ENCODE data around the gene TBL1X. TPM values are rescaled to one million over a fixed set of nuclear protein-coding genes. Genes with fewer than 3 reads are reported as not detected.
A peak's percentile ranks its signal among the peaks of the same experiment; 100 is the strongest.

TBL1X gene
- total and polyA plus RNA-seq, 2 experiments from 2014 or later, result 21.8 to 29.9 TPM

GRCh38 chrX:9657590-9658256 lies 192.9 kb downstream of the TBL1X start:
- no peak overlapping the region for H3K4me3 ChIP-seq
- peaks cover 12% of the 10 kb centered on the region for H3K36me3 ChIP-seq
- H3K27ac ChIP-seq, result no peak overlapping the region
- no peaks in the 10 kb centered on the region for H3K27me3 ChIP-seq
- no peak for TF ChIP-seq CTCF (IDR thresholded peaks at IDR 0.05; ENCODE audit: low read depth, low read length)
- no peaks in the 10 kb centered on the region for H3K9me3 ChIP-seq (ENCODE audit: low read depth)
- peaks cover 11% of the 10 kb centered on the region for H3K4me1 ChIP-seq (ENCODE audit: low read depth)
- no peak for DNase-seq (ENCODE audit: low read depth in 1 of 2, low spot score in 1 of 2)

- Histone ChIP-seq H3K4me1 (ENCODE audit: low read depth) (peaks cover 11% of the 10 kb centered on the region), H3K4me3 (no peak overlapping the region)
- TF ChIP-seq CTCF (IDR thresholded peaks at IDR 0.05; ENCODE audit: low read depth, low read length), result no peak
These were observed 193.6 kb downstream of the TBL1X start for GRCh38 chrX:9658409-9658808.

GRCh38 chrX:9659571-9660195 lies 194.8 kb downstream of the TBL1X start:
- peaks cover 10% of the 10 kb centered on the region for H3K36me3 ChIP-seq
- H3K4me1 ChIP-seq (ENCODE audit: low read depth), result peaks cover 11% of the 10 kb centered on the region
- H3K4me3 ChIP-seq, result no peak overlapping the region
- peak in 1 of 2 donors; percentile 56 for DNase-seq (ENCODE audit: low read depth in 1 of 2, low spot score in 1 of 2)
- no peak for TF ChIP-seq CTCF (IDR thresholded peaks at IDR 0.05; ENCODE audit: low read depth, low read length)
- H3K27ac ChIP-seq, result peak overlapping the region; percentile 81
- no peaks in the 10 kb centered on the region for H3K27me3 ChIP-seq
- no peaks in the 10 kb centered on the region for H3K9me3 ChIP-seq (ENCODE audit: low read depth)

More at GRCh38 chrX:9658409-9658808, 193.6 kb downstream of the TBL1X start:
- H3K27me3 ChIP-seq, result no peaks in the 10 kb centered on the region
- peaks cover 12% of the 10 kb centered on the region for H3K36me3 ChIP-seq
- no peak for DNase-seq (ENCODE audit: low read depth in 1 of 2, low spot score in 1 of 2)
- no peak overlapping the region for H3K27ac ChIP-seq
- no peaks in the 10 kb centered on the region for H3K9me3 ChIP-seq (ENCODE audit: low read depth)

GRCh38 chrX:9662148-9662547 lies 197.3 kb downstream of the TBL1X start:
- TF ChIP-seq CTCF (IDR thresholded peaks at IDR 0.05; ENCODE audit: low read depth, low read length), result no peak
- no peak overlapping the region for H3K4me3 ChIP-seq
- H3K27me3 ChIP-seq, result no peaks in the 10 kb centered on the region
- no peaks in the 10 kb centered on the region for H3K9me3 ChIP-seq (ENCODE audit: low read depth)
- no peak overlapping the region for H3K27ac ChIP-seq
- H3K36me3 ChIP-seq, result peaks cover 6% of the 10 kb centered on the region
- DNase-seq (ENCODE audit: low read depth in 1 of 2, low spot score in 1 of 2), result peak in 1 of 2 donors; percentile 30
- peaks cover 11% of the 10 kb centered on the region for H3K4me1 ChIP-seq (ENCODE audit: low read depth)

GRCh38 chrX:9663216-9663615 lies 198.4 kb downstream of the TBL1X start:
- Histone ChIP-seq H3K27ac (no peak overlapping the region), H3K4me3 (no peak overlapping the region), H3K4me1 (ENCODE audit: low read depth) (peaks cover 11% of the 10 kb centered on the region), H3K9me3 (ENCODE audit: low read depth) (no peaks in the 10 kb centered on the region), H3K27me3 (no peaks in the 10 kb centered on the region), H3K36me3 (no peaks in the 10 kb centered on the region)
- TF ChIP-seq CTCF (IDR thresholded peaks at IDR 0.05; ENCODE audit: low read depth, low read length), result no peak
- no peak for DNase-seq (ENCODE audit: low read depth in 1 of 2, low spot score in 1 of 2)

Measured in cardiac muscle cell (in vitro differentiated cells and primary cell).